ENCODE measurements around the gene BTBD16. TPM values are rescaled to one million over a fixed set of nuclear protein-coding genes. Genes with fewer than 3 reads are reported as not detected.

BTBD16 gene
- total RNA-seq, 1 experiment from 2014 or later: 0.82 TPM

- Histone ChIP-seq H3K4me1 (ENCODE audit: control insufficient read depth, insufficient read depth, low read length) (peaks cover 33% of the 10 kb centered on the region), H3K9me3 (ENCODE audit: control insufficient read depth, insufficient read depth, low read depth, low read length) (no peaks in the 10 kb centered on the region; the same call in 1 of the 2 replicates), H3K27me3 (ENCODE audit: control insufficient read depth, insufficient read depth, low read length) (no peaks in the 10 kb centered on the region), H3K27ac (ENCODE audit: low read length) (peak overlapping the region; percentile 51), H3K4me3 (ENCODE audit: low read depth in 2 of 2, low read length in 2 of 2) (no peak overlapping the region), H3K36me3 (ENCODE audit: control insufficient read depth, insufficient read depth, low read length) (no peaks in the 10 kb centered on the region)
- ATAC-seq (no peak), DNase-seq (ENCODE audit: low read depth, low spot score) (no peak)
- CTCF ChIA-PET: interaction anchor here (0.6 kb wide), 1 partner anchor 256 kb away, joined by 3 read pairs; no protein-coding TSS in a partner anchor
- POLR2A ChIA-PET: no interaction called here
- no TSS peak for BruUV-seq (replicated peaks)
- in situ Hi-C loops (cut with HindIII; ENCODE audit: low pct_unique_long_range_greater_than_20kb, low sequenced_read_pairs) (no loop called here), intact Hi-C loops (cut with micrococcal nuclease; ENCODE audit: unreplicated experiment) (loop anchor here (2.0 kb wide), 1 partner anchor 71 kb away; the partner anchor contains the start of gene PLEKHA1)
- TF ChIP-seq POLR2AphosphoS5 (IDR thresholded peaks at IDR 0.05; ENCODE audit: low read depth, low read length): no peak
- TF ChIP-seq CTCF (IDR thresholded peaks at IDR 0.05): no peak
- TF ChIP-seq, protein P1, sequence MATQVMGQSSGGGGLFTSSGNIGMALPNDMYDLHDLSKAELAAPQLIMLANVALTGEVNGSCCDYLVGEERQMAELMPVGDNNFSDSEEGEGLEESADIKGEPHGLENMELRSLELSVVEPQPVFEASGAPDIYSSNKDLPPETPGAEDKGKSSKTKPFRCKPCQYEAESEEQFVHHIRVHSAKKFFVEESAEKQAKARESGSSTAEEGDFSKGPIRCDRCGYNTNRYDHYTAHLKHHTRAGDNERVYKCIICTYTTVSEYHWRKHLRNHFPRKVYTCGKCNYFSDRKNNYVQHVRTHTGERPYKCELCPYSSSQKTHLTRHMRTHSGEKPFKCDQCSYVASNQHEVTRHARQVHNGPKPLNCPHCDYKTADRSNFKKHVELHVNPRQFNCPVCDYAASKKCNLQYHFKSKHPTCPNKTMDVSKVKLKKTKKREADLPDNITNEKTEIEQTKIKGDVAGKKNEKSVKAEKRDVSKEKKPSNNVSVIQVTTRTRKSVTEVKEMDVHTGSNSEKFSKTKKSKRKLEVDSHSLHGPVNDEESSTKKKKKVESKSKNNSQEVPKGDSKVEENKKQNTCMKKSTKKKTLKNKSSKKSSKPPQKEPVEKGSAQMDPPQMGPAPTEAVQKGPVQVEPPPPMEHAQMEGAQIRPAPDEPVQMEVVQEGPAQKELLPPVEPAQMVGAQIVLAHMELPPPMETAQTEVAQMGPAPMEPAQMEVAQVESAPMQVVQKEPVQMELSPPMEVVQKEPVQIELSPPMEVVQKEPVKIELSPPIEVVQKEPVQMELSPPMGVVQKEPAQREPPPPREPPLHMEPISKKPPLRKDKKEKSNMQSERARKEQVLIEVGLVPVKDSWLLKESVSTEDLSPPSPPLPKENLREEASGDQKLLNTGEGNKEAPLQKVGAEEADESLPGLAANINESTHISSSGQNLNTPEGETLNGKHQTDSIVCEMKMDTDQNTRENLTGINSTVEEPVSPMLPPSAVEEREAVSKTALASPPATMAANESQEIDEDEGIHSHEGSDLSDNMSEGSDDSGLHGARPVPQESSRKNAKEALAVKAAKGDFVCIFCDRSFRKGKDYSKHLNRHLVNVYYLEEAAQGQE (IDR thresholded peaks at IDR 0.05; ENCODE audit: insufficient read depth in 1 of 2, low read depth in 2 of 2, low read length in 1 of 2): no peak
- no peak for TF ChIP-seq TCF7L2 (IDR thresholded peaks at IDR 0.05; ENCODE audit: low read depth, low read length)
- no peak for TF ChIP-seq SIN3A (IDR thresholded peaks at IDR 0.05; ENCODE audit: borderline replicate concordance, insufficient read depth, low read depth, low read length)
Measured at GRCh38 chr10:122303271-122304053, 32.4 kb downstream of the BTBD16 start.

DNA sequence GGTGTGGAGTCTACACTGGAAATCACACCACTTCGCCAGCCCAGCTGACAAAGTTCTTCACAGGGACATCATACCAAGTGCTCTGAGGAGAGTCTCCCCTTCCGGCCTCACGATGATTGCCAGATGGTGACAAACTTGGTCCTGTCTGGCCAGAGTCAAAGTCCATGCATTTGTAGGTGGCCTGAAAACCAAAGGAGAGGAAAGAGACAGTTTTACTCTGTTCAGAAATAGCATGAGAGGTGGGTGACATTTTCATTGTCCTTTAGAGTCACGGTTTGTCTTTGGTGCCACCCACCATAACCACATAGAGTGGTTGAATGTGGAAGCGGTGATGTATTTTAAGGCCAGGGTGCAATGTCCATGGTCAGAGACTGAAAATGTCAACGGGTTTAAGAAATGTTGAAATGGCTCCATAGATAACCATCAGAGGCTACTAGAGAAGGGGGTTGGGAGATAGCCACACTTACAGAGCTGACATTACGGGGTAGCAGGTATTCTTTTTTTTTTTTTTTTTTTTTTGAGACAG is 33.0 kb downstream of the BTBD16 start:
- in situ Hi-C loops (cut with HindIII; ENCODE audit: low pct_unique_long_range_greater_than_20kb, low sequenced_read_pairs): no loop called here
- ChIA-PET CTCF (interaction anchor here (0.6 kb wide), 1 partner anchor 255 kb away, joined by 3 read pairs; no protein-coding TSS in a partner anchor), POLR2A (no interaction called here)
- TF ChIP-seq POLR2AphosphoS5 (IDR thresholded peaks at IDR 0.05; ENCODE audit: low read depth, low read length) (no peak), CTCF (IDR thresholded peaks at IDR 0.05) (no peak), SIN3A (IDR thresholded peaks at IDR 0.05; ENCODE audit: borderline replicate concordance, insufficient read depth, low read depth, low read length) (no peak), TCF7L2 (IDR thresholded peaks at IDR 0.05; ENCODE audit: low read depth, low read length) (no peak)
- TF ChIP-seq, protein P1 (IDR thresholded peaks at IDR 0.05; ENCODE audit: insufficient read depth in 1 of 2, low read depth in 2 of 2, low read length in 1 of 2): no peak
- no TSS peak for BruUV-seq (replicated peaks)
- H3K4me3 ChIP-seq (ENCODE audit: low read depth in 2 of 2, low read length in 2 of 2): no peak overlapping the region
- H3K27me3 ChIP-seq (ENCODE audit: control insufficient read depth, insufficient read depth, low read length): no peaks in the 10 kb centered on the region
- DNase-seq (ENCODE audit: low read depth, low spot score): no peak
- no peaks in the 10 kb centered on the region; the same call in 1 of the 2 replicates for H3K9me3 ChIP-seq (ENCODE audit: control insufficient read depth, insufficient read depth, low read depth, low read length)
- intact Hi-C loops (cut with micrococcal nuclease; ENCODE audit: unreplicated experiment): no loop called here
- H3K4me1 ChIP-seq (ENCODE audit: control insufficient read depth, insufficient read depth, low read length): peaks cover 35% of the 10 kb centered on the region
- H3K27ac ChIP-seq (ENCODE audit: low read length): peak overlapping the region; percentile 51
- ATAC-seq: no peak
- H3K36me3 ChIP-seq (ENCODE audit: control insufficient read depth, insufficient read depth, low read length): no peaks in the 10 kb centered on the region

All from Panc1 (cell line).